OCI-LY7 (cell line): ENCODE measurements around the gene ZYG11A. TPM values are rescaled to one million over a fixed set of nuclear protein-coding genes. Genes with fewer than 3 reads are reported as not detected.

Experiments
- BruUV-seq: library from RNA; stranded (reverse); fragments of 400-500 nt; replicated peaks from 2 replicates; lab custom pipeline; 2021; lab: Mats Ljungman, UMichigan
- CTCF ChIA-PET: fragments of 300-600 bp; sonication (Branson Sonifier 250); formaldehyde crosslinking; loops from one replicate; lab custom pipeline; 2022; ENCODE audit warnings: antibody characterized with exemption; ENCODE audit not compliant: unreplicated experiment; lab: Charles Lee
- POLR2A ChIA-PET: fragments of 300-600 bp; sonication (Branson Sonifier 250); formaldehyde crosslinking; loops from one replicate; lab custom pipeline; 2022; ENCODE audit warnings: antibody characterized with exemption; lab: Charles Lee
- DNase-seq: peaks from one replicate; pipeline ENCODE4 v3.0.0-alpha.2; 2015; ENCODE audit warnings: low spot score
- H2AFZ ChIP-seq: fragments of 200-600 bp; sonication (generic), shearing (Covaris generic); 2 replicates; pipeline ENCODE4 v1.6.1; 2014; ENCODE audit warnings: mild to moderate bottlenecking, antibody characterized with exemption, low read length, moderate library complexity
- H3K27ac ChIP-seq: fragments of 200-600 bp; sonication (generic); 2 replicates; pipeline ENCODE4 v1.5.1; 2014; ENCODE audit warnings: mixed run types, low read depth, mild to moderate bottlenecking, moderate library complexity, low read length, inconsistent platforms; ENCODE audit not compliant: poor library complexity, severe bottlenecking
- H3K36me3 ChIP-seq: fragments of 200-600 bp; sonication (generic); 2 replicates; pipeline ENCODE4 v1.6.1; 2014; ENCODE audit warnings: mild to moderate bottlenecking, antibody characterized with exemption, low read length, moderate library complexity, mixed read lengths; ENCODE audit not compliant: insufficient read depth
- H3K4me1 ChIP-seq: fragments of 200-600 bp; sonication (generic); 2 replicates; pipeline ENCODE4 v1.5.1; 2014; ENCODE audit warnings: mild to moderate bottlenecking, low read length; ENCODE audit not compliant: insufficient read depth, poor library complexity, severe bottlenecking
- H3K4me2 ChIP-seq: fragments of 200-600 bp; sonication (generic); 2 replicates; pipeline ENCODE4 v1.6.1; 2014; ENCODE audit warnings: mild to moderate bottlenecking, low read length
- H3K4me3 ChIP-seq: fragments of 200-600 bp; sonication (generic); 2 replicates; pipeline ENCODE4 v1.5.1; 2014; ENCODE audit warnings: mild to moderate bottlenecking, low read depth, low read length; ENCODE audit not compliant: poor library complexity, severe bottlenecking
- H3K79me2 ChIP-seq: fragments of 200-600 bp; sonication (generic); 2 replicates; pipeline ENCODE4 v1.6.1; 2016; ENCODE audit warnings: low read depth, mild to moderate bottlenecking, low read length, moderate library complexity, mixed read lengths; ENCODE audit not compliant: insufficient read depth
- H3K9me2 ChIP-seq: fragments of 200-600 bp; sonication (generic); 2 replicates; pipeline ENCODE4 v1.6.1; 2016; ENCODE audit warnings: mild to moderate bottlenecking, low read length, mixed read lengths; ENCODE audit not compliant: insufficient read depth
- H3K9me3 ChIP-seq: fragments of 200-600 bp; sonication (generic); 2 replicates; pipeline ENCODE4 v1.6.1; 2014; ENCODE audit warnings: mild to moderate bottlenecking, mixed run types, low read length, mixed read lengths
- H4K20me1 ChIP-seq: fragments of 200-600 bp; sonication (generic); 2 replicates; pipeline ENCODE4 v1.6.1; 2014; ENCODE audit warnings: mild to moderate bottlenecking, antibody characterized with exemption, low read length, moderate library complexity, mixed read lengths; ENCODE audit not compliant: insufficient read depth
- CTCF ChIP-seq: fragments of 200-600 bp; sonication (generic); conservative IDR thresholded peaks from 2 replicates; pipeline ENCODE4 v1.5.1; 2014; ENCODE audit warnings: mild to moderate bottlenecking, antibody characterized with exemption, low read length, moderate library complexity, mixed read lengths
- EZH2phosphoT487 ChIP-seq: fragments of 200-600 bp; sonication (generic); IDR thresholded peaks from 2 replicates; pipeline ENCODE4 v1.6.1; 2018; ENCODE audit warnings: low read depth, borderline replicate concordance, mild to moderate bottlenecking, mixed run types, antibody characterized with exemption, low read length, moderate library complexity, mixed read lengths
- intact Hi-C: fragments of 100-400 bp; cut with micrococcal nuclease; formaldehyde crosslinking; loops from one replicate; pipeline ENCODE4 v1.10.0; 2022; ENCODE audit not compliant: unreplicated experiment
- total RNA-seq, 2 experiments: library from RNA; depleted of rRNA in 1 of 2; stranded (reverse); fragments of >200 nt in 1 of 2; shearing (Covaris generic) in 1 of 2; gene quantifications; 2 replicates each; pipeline ENCODE4 v1.2.3, GENCODE V29; 2014 to 2022

Gene ZYG11A
- total RNA-seq, 2 experiments from 2014 or later = not detected

DNA sequence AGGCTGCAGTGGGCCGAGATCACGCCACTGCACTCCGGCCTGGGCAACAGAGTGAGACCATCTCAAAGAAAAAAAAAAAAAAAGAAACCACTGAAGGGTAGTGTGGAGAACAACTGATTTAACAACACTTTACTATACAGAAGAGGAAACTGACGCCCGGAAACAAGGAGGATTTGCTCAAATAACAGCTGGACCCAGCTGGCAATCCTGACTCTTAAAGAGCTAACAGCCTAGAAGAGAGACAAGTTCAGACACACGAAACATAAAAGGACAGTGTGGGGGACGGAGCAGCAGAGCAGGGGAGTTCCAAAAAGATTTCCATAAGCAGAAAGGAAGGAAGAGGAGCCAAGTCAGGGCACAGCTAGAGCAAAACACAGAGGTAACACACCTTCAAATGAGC is 74.6 kb downstream of the ZYG11A start:
- intact Hi-C loops = no loop called here
- ChIA-PET CTCF (no interaction called here), POLR2A (interaction anchor here (0.7 kb wide), 1 partner anchor 30 kb away, joined by 5 read pairs; no protein-coding TSS in a partner anchor)
- H3K4me2 ChIP-seq = no peak overlapping the region
- no peak for DNase-seq
- H3K79me2 ChIP-seq = no peaks in the 10 kb centered on the region
- no peaks in the 10 kb centered on the region for H4K20me1 ChIP-seq
- no peak overlapping the region for H3K27ac ChIP-seq
- TF ChIP-seq CTCF (no peak), EZH2phosphoT487 (no peak)
- no peak overlapping the region for H3K4me3 ChIP-seq
- no peaks in the 10 kb centered on the region for H3K9me2 ChIP-seq
- H3K4me1 ChIP-seq = no peaks in the 10 kb centered on the region
- no peaks in the 10 kb centered on the region for H3K9me3 ChIP-seq
- H3K36me3 ChIP-seq = no peaks in the 10 kb centered on the region
- no TSS peak for BruUV-seq
- H2AFZ ChIP-seq = no peak overlapping the region

GRCh38 chr1:52917581-52917980 is 75.0 kb downstream of the ZYG11A start:
- Histone ChIP-seq H4K20me1 (no peaks in the 10 kb centered on the region), H3K4me1 (no peaks in the 10 kb centered on the region), H3K27ac (no peak overlapping the region), H3K4me3 (no peak overlapping the region), H3K4me2 (no peak overlapping the region), H3K9me2 (no peaks in the 10 kb centered on the region), H3K36me3 (no peaks in the 10 kb centered on the region), H3K9me3 (no peaks in the 10 kb centered on the region), H2AFZ (no peak overlapping the region), H3K79me2 (no peaks in the 10 kb centered on the region)
- no peak for TF ChIP-seq CTCF
- no peak for DNase-seq
- no TSS peak for BruUV-seq
- POLR2A ChIA-PET = interaction anchor here (0.7 kb wide), 1 partner anchor 30 kb away, joined by 5 read pairs; no protein-coding TSS in a partner anchor
- intact Hi-C loops = no loop called here
- CTCF ChIA-PET = no interaction called here

DNA sequence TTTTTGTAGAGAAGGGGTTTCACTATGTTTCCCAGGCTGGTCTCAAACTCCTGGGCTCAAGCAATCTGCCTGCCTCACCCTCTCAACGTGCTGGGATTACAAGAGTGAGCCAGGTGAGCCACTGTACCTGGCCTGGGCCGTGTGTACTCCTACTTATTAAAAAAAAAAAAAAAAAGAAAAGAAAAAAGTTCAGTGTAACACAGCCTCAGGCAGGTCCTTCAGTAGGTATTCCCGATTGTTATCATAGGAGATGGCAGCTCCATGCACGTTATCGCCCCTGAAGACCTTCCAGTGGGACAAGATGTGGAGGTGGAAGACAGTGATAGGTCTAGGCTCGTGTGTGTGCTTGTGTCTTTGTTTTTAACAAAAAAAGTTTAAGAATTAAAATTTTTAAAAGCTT is 75.6 kb downstream of the ZYG11A start:
- TF ChIP-seq CTCF (no peak), EZH2phosphoT487 (no peak)
- Histone ChIP-seq H3K4me3 (no peak overlapping the region), H3K27ac (no peak overlapping the region), H3K9me3 (no peaks in the 10 kb centered on the region), H3K9me2 (no peaks in the 10 kb centered on the region), H3K79me2 (no peaks in the 10 kb centered on the region), H4K20me1 (no peaks in the 10 kb centered on the region), H3K36me3 (no peaks in the 10 kb centered on the region), H3K4me1 (no peaks in the 10 kb centered on the region), H2AFZ (no peak overlapping the region), H3K4me2 (no peak overlapping the region)
- POLR2A ChIA-PET = interaction anchor here (0.7 to 1.0 kb wide), 3 partner anchors 70 to 663 kb away, joined by 3 to 4 read pairs (median 4); no protein-coding TSS in a partner anchor
- no TSS peak for BruUV-seq
- DNase-seq = no peak
- intact Hi-C loops = no loop called here
- CTCF ChIA-PET = no interaction called here
